GM21528 (cell line): Measurements from ENCODE around the gene RNU1-4.
"Not testable (repeated sequence)": the region's sequence is repeated elsewhere in the genome, so short reads cannot be mapped to it uniquely, and the experiment has no call there.

Experiments
- ATAC-seq: cut with Tn5 transposase; IDR thresholded peaks from one replicate; pipeline ENCODE4 v1.9.1; 2021; ENCODE audit warnings: mild to moderate bottlenecking, moderate library complexity; ENCODE audit not compliant: unreplicated experiment, low FRiP score

RNU1-4 gene

GRCh38 chr1:16725439-16726245 lies 14.7 kb upstream of the RNU1-4 start:
- not testable (repeated sequence) for ATAC-seq

GRCh38 chr1:16727190-16728111 lies 12.9 kb upstream of the RNU1-4 start:
- ATAC-seq: no peak

GRCh38 chr1:16728243-16728949 lies 11.9 kb upstream of the RNU1-4 start:
- peak; percentile 51 for ATAC-seq

GRCh38 chr1:16732254-16732896 lies 7.9 kb upstream of the RNU1-4 start:
- ATAC-seq: not testable (repeated sequence)

- ATAC-seq: not testable (repeated sequence)
Observed at GRCh38 chr1:16741230-16741629, 914 bp downstream of the RNU1-4 start.

GRCh38 chr1:16747660-16748059 lies 7.3 kb downstream of the RNU1-4 start:
- not testable (repeated sequence) for ATAC-seq

- not testable (repeated sequence) for ATAC-seq
Observed at GRCh38 chr1:16748710-16749109, 8.4 kb downstream of the RNU1-4 start.

GRCh38 chr1:16749910-16750888 lies 9.9 kb downstream of the RNU1-4 start:
- ATAC-seq: not testable (repeated sequence)

GRCh38 chr1:16752770-16753169 lies 12.5 kb downstream of the RNU1-4 start:
- ATAC-seq: not testable (repeated sequence)

- not testable (repeated sequence) for ATAC-seq
Observed at GRCh38 chr1:16755385-16755784, 15.1 kb downstream of the RNU1-4 start.

- ATAC-seq: not testable (repeated sequence)
Observed at GRCh38 chr1:16755932-16756331, 15.6 kb downstream of the RNU1-4 start.

- ATAC-seq: not testable (repeated sequence)
Observed at GRCh38 chr1:16757574-16757973, 17.3 kb downstream of the RNU1-4 start.

- not testable (repeated sequence) for ATAC-seq
Observed at GRCh38 chr1:16758060-16758459, 17.7 kb downstream of the RNU1-4 start.

- not testable (repeated sequence) for ATAC-seq
Observed at GRCh38 chr1:16759041-16759493, 18.8 kb downstream of the RNU1-4 start.

- not testable (repeated sequence) for ATAC-seq
Observed at GRCh38 chr1:16759650-16760455, 19.5 kb downstream of the RNU1-4 start.

GRCh38 chr1:16760456-16760765 lies 20.1 kb downstream of the RNU1-4 start:
- ATAC-seq: not testable (repeated sequence)

- not testable (repeated sequence) for ATAC-seq
Observed at GRCh38 chr1:16760801-16761200, 20.5 kb downstream of the RNU1-4 start.

GRCh38 chr1:16764248-16764819 lies 24.0 kb downstream of the RNU1-4 start:
- not testable (repeated sequence) for ATAC-seq
